Measurements from ENCODE around the gene NCK1.

DNA sequence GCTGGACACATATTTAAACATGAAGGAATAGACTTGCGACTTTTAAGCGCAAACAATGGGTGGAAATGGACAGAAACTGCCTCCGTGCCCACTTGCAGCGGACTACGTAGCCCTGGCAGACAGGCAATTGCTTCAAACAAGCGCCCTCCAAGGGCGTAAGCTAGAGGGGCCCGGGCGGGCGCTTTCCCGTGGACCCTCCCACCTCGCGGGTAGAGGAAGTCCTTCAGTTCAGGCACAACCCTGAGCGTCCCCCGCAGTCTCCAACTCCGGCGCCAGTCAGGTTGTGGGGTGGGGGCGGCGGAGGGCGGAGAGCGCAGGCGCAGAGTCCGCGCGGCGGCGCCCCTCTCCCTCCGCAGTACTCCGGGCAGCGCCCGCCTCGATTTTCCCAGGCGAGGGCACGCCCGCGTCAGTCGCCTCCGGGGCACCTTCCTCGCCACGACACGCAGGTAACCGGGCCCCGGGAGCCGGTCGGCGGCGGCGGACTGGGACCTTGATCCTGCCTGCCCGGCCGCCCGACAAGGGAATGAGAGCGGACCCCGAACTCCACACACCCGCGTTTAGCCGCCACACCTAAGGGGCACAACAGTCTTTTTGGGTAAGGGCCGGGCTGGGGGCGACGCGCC lies 43.1 kb upstream of the NCK1 start, which contains the start of gene SLC35G2:
- TF ChIP-seq POLR2A (IDR thresholded peaks at IDR 0.05) (no peak), CTCF (IDR thresholded peaks at IDR 0.05 in 8 of 11, conservative IDR thresholded peaks at IDR 0.05 in 3 of 11) (no peak)

All from spleen (tissue), 7 donors.